Astrocyte of the spinal cord (primary cell): Measurements from ENCODE around the gene FAT1.

Experiments
- DNase-seq: peaks from one replicate; pipeline ENCODE4 v3.0.0; 2011; ENCODE audit warnings: low read depth, low spot score
- H3K4me3 ChIP-seq: 2 replicates; pipeline ENCODE4 v1.5.1; 2011; ENCODE audit warnings: low read depth, mild to moderate bottlenecking, low read length, moderate library complexity
- in situ Hi-C: cut with HindIII; loops from 2 replicates; pipeline ENCODE4 v1.10.0; 2017; ENCODE audit warnings: low sequenced_read_pairs
- TF ChIP-seq, protein P1 (sequence below): IDR thresholded peaks from 2 replicates; pipeline ENCODE4 v1.5.1; 2012; ENCODE audit warnings: low read depth, mild to moderate bottlenecking, low read length, inconsistent platforms

Gene FAT1

GRCh38 chr4:186644737-186645261 is 78.9 kb downstream of the FAT1 start:
- H3K4me3 ChIP-seq = no peak overlapping the region
- DNase-seq = peak; percentile 28
- in situ Hi-C loops = no loop called here
- TF ChIP-seq, protein P1, sequence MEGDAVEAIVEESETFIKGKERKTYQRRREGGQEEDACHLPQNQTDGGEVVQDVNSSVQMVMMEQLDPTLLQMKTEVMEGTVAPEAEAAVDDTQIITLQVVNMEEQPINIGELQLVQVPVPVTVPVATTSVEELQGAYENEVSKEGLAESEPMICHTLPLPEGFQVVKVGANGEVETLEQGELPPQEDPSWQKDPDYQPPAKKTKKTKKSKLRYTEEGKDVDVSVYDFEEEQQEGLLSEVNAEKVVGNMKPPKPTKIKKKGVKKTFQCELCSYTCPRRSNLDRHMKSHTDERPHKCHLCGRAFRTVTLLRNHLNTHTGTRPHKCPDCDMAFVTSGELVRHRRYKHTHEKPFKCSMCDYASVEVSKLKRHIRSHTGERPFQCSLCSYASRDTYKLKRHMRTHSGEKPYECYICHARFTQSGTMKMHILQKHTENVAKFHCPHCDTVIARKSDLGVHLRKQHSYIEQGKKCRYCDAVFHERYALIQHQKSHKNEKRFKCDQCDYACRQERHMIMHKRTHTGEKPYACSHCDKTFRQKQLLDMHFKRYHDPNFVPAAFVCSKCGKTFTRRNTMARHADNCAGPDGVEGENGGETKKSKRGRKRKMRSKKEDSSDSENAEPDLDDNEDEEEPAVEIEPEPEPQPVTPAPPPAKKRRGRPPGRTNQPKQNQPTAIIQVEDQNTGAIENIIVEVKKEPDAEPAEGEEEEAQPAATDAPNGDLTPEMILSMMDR = no peak

DNA sequence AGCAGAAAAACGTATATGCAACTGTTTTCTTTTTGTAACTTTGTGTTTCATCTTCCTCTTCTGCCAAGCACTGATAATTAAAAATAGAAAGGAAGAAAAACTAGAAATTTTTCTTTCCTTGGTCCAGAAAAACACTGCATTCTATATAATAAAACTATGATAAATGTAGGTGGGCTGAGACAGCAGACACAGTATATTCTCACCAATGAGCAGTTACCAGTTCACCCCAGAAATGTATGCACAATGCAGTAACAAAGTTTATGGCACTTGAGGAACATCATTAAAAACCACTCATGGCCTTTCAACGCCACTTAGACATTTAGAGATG is 79.4 kb downstream of the FAT1 start:
- TF ChIP-seq, protein P1 = no peak
- in situ Hi-C loops = no loop called here
- no peak for DNase-seq
- no peak overlapping the region for H3K4me3 ChIP-seq

DNA sequence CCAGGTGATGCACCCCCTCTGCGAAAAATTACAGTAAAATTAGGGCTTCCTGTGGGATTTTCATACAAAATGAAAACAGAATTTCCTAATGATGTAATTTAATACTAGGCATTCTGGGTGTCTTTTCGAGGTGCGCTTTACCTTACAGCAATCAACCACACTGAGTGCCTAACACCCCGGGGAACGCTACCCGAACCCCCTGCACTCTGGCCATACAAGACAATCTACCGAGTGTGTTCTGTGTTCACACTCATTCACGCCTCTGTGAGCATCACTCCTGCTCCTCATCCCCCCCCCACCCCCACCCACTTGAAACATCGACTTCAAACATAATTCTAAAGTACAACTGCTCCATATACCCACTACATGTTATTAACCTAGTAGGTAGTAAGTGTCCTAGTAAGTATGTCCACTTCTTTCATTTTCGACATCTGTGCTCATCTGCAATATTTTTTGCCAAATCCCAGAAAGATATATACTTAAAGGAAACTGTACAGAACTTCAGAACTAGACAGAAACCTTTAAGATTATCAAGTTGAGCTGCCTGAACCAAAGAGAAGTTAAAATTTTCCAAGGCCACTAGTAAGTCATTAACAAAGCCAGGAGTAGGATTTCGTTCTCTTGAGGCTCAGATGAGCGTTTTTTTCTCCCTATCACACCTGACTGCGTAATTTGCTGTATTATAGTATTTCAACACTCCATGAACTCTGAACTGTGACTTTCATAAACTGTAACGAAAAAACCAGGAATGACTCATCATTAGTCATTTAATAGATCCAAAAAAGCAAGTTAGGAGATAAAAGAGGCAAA is 80.0 kb downstream of the FAT1 start:
- DNase-seq = peak; percentile 74
- no peak overlapping the region for H3K4me3 ChIP-seq
- in situ Hi-C loops = no loop called here
- TF ChIP-seq, protein P1 = no peak

DNA sequence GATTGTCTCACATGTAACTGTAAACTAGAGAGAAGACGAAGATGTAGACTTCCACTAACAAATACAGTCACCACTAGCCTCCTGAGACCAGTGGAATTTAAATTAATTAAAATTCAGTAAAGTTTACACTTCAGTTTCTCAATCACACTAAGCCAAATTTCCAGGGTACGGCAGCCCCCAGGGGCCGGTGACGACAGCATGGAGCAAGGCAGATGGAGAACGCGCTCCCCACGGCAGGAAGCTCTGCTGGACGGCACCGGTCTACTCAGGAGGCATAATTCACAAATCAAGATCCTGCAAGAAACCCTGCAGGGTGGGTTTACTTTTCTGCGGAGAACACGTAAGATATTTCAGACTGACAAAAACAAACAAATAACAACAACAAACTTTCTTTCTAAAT is 80.7 kb downstream of the FAT1 start:
- H3K4me3 ChIP-seq = no peak overlapping the region
- in situ Hi-C loops = no loop called here
- no peak for DNase-seq
- TF ChIP-seq, protein P1 = no peak

DNA sequence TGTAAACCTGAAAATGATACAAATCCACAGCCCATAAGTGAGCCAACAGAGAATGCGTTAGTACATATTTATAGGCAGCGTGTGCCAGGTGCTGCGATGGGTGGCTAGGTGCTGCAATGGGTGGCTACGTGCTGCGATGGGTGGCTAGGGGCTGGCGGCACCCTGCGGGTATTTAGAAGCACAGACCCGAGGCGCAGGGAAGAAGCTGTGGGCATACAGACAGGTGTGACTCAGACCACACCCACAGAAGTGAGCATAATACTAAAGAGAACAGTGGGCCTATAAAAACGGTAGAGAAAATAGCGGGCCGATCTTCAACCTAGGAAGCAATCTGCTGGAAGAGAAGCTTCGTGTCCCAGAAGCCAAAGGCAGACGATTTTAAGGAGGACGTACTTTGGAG is 81.1 kb downstream of the FAT1 start:
- TF ChIP-seq, protein P1 = no peak
- no peak overlapping the region for H3K4me3 ChIP-seq
- DNase-seq = no peak
- in situ Hi-C loops = no loop called here

GRCh38 chr4:186634591-186635128 is 89.0 kb downstream of the FAT1 start:
- in situ Hi-C loops = no loop called here

More at GRCh38 chr4:186634591-186635128, 89.0 kb downstream of the FAT1 start:
- no peak overlapping the region for H3K4me3 ChIP-seq
- DNase-seq = no peak
- TF ChIP-seq, protein P1 = no peak
